HL-60/S4 (cell line): ENCODE data around the gene MAST1.

Source experiments
- in situ Hi-C: fragments of 300-500 bp; cut with MboI; formaldehyde crosslinking; loops from 2 replicates; pipeline ENCODE4 v1.14.3; 2022; ENCODE audit warnings: low sequenced_read_pairs

Gene MAST1

DNA sequence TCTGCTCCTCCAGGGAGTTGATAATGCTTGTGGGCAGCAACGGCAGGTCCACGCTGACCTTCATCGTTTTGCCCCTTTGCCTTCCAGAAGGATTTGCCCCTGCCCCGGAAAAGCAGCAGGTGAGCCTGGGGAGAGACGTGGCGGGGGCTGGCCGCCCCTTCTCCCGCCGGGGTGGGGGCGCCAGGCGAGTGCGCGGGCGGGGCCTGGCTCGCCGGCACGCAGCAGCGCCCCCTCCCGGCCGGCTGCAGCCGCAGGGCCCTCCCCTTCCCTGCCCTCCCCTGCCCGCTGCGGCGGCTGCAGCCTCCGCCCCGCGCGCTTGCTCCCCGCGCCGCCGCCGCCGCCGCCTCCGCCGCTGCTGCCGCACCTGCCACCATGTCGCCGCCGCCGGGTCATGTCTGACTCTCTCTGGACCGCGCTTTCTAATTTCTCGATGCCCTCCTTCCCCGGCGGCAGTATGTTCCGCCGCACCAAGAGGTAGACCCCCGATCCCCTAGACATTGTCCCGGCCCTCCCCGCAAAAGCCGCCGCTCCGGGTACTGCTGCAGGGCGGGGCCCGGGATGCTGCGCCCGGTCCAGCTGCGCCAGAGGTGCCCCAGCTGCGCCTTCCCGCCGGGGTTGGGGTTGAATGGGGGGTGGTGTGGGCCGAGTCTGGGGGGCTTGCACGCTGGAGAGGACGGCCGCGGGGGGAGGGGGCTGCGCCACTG is at the start of gene MAST1:
MAST1 (plus strand) TSS at position 334 of the 704 bp plus-strand sequence; CDS start at position 392, 58 bp downstream.
- in situ Hi-C loops = no loop called here

DNA sequence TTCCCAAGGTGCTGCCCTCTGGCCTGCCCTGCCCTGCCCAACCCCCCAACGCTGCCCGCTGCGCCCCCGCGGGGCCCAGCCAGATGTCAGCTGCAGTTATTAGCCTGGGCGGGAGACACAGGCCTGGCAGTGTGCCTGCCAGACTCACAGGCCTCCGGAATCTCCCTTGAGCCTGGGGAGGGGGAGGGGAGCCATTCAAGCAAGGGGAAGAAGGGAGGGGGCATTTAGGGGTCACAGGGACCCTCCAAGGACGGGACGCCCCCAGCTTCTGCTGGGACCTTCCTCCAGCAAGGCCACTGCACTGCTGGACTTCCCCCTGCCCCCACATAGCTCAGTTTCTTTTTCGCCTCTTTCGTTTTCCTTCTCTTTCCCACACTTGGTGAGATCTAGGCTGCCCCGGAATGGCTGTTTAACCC is 49.6 kb upstream of the MAST1 start:
- in situ Hi-C loops = no loop called here

DNA sequence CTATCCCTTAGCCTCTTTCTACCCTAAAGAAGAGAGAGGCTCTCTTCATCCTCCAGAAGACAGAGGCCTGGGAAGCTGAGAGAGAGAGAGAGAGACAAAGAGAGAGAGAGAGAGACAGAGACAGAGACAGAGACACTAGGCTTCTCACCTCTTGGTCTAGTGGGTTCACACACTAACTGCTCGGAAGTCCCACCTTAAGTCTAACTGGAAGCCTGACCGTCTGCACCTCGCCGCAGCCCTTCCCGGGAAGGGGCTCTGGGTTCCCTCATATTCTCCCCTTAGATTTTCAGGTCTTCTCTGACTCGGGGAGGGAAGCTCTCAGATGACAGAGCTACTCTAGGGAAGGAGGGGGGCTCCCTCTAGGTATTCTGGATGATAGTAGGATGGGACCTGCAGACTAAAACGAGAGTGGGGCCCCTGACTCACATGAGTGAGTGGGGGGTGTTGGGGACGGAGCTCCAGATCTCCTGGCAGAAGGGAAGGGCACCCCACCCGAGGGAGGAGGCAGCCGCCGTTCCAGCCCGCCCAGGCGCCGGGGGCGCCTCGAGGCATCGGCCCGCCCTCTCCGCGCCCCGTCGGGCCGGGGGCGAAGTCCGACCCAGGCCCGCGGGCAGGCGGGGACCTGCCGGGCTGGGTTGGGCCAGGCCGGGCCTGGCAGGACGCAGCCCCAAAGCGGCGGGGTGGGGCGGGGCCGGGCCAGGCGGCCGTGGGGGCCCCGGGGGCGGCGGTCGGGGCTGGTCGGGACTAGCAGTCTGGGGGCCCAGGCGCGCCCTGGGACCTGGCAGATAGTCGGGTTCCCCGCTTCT is 49.0 kb upstream of the MAST1 start:
- in situ Hi-C loops = no loop called here

- in situ Hi-C loops = no loop called here
Measured at GRCh38 chr19:12789904-12790619, 48.3 kb upstream of the MAST1 start.

- in situ Hi-C loops = no loop called here
Measured at GRCh38 chr19:12790628-12791344, 47.5 kb upstream of the MAST1 start.

DNA sequence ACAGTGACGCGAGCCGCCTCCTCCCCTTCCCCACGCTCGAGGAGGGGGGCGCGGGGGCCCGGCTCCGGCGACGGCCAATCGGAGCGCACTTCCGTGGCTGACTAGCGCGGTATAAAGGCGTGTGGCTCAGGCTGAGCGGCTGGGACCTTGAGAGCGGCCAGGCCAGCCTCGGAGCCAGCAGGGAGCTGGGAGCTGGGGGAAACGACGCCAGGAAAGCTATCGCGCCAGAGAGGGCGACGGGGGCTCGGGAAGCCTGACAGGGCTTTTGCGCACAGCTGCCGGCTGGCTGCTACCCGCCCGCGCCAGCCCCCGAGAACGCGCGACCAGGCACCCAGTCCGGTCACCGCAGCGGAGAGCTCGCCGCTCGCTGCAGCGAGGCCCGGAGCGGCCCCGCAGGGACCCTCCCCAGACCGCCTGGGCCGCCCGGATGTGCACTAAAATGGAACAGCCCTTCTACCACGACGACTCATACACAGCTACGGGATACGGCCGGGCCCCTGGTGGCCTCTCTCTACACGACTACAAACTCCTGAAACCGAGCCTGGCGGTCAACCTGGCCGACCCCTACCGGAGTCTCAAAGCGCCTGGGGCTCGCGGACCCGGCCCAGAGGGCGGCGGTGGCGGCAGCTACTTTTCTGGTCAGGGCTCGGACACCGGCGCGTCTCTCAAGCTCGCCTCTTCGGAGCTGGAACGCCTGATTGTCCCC is 46.8 kb upstream of the MAST1 start, which contains the start of gene JUNB:
JUNB (plus strand) TSS at position 142 of the 706 bp plus-strand sequence; CDS start at position 428, 286 bp downstream.
- in situ Hi-C loops = no loop called here

- in situ Hi-C loops = no loop called here
Measured at GRCh38 chr19:12792051-12792852, 46.1 kb upstream of the MAST1 start.

GRCh38 chr19:12792853-12793289 is 45.4 kb upstream of the MAST1 start:
- in situ Hi-C loops = no loop called here

- in situ Hi-C loops = no loop called here
Measured at GRCh38 chr19:12793290-12794195, 44.8 kb upstream of the MAST1 start.

GRCh38 chr19:12794196-12794941 is 43.9 kb upstream of the MAST1 start:
- in situ Hi-C loops = no loop called here

DNA sequence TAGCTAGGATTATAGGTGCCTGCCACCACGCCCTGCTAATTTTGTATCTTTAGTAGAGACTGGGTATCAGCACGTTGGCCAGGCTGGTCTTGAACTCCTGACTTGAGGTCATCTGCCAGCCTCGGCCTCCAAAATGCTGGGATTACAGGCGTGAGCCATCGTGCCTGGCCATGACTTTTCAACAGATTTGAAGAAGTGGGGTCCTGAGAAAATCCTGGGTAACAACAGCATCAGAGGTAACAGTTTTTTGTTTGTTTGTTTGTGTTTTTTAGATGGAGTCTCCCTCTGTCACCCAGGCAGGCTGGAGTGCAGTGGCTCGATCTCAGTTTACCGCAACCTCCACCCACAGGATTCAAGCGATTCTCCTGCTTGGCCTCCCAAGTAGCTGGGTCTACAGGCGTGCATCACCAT is 43.3 kb upstream of the MAST1 start:
- in situ Hi-C loops = loop anchor here (5.0 kb wide), 1 partner anchor 33 kb away; no protein-coding TSS in a partner anchor

- in situ Hi-C loops = loop anchor here (5.0 kb wide), 1 partner anchor 34 kb away; no protein-coding TSS in a partner anchor
Measured at GRCh38 chr19:12796146-12797071, 41.9 kb upstream of the MAST1 start.

- in situ Hi-C loops = loop anchor here (5.0 kb wide), 1 partner anchor 35 kb away; no protein-coding TSS in a partner anchor
Measured at GRCh38 chr19:12797141-12797587, 41.2 kb upstream of the MAST1 start.

- in situ Hi-C loops = loop anchor here (5.0 kb wide), 1 partner anchor 35 kb away; no protein-coding TSS in a partner anchor
Measured at GRCh38 chr19:12797607-12798006, 40.7 kb upstream of the MAST1 start.

- in situ Hi-C loops = loop anchor here (5.0 kb wide), 1 partner anchor 38 kb away; no protein-coding TSS in a partner anchor
Measured at GRCh38 chr19:12799742-12800465, 38.4 kb upstream of the MAST1 start.
